Measurements from ENCODE around the gene TWSG1. TPM values are rescaled to one million over a fixed set of nuclear protein-coding genes. Genes with fewer than 3 reads are reported as not detected.

TWSG1 gene
- total and polyA plus RNA-seq, 2 donors (not counting 3 experiments of a cell fraction or from before 2014, with no cell fraction given), result 52.4 to 57.4 TPM

- TF ChIP-seq POLR2A (IDR thresholded peaks at IDR 0.05; ENCODE audit: low read depth, low read length) (no peak), FOS (IDR thresholded peaks at IDR 0.05; ENCODE audit: borderline replicate concordance, insufficient read depth, low read length) (no peak), EZH2 (IDR thresholded peaks at IDR 0.05; ENCODE audit: borderline replicate concordance, low read depth, low read length, severe bottlenecking) (no peak), CTCF (IDR thresholded peaks at IDR 0.05; ENCODE audit: extremely low read depth in 1 of 2, insufficient read depth in 1 of 2, low read depth in 1 of 2, low read length in 2 of 2) (no peak), MAX (IDR thresholded peaks at IDR 0.05; ENCODE audit: insufficient read depth, insufficient read length) (no peak), POLR2AphosphoS5 (IDR thresholded peaks at IDR 0.05; ENCODE audit: insufficient read depth, low read depth, low read length) (no peak), JUN (IDR thresholded peaks at IDR 0.05; ENCODE audit: borderline replicate concordance, insufficient read depth, insufficient read length, low read depth) (no peak), MYC (IDR thresholded peaks at IDR 0.05; ENCODE audit: low read depth, low read length) (no peak), GATA2 (IDR thresholded peaks at IDR 0.05; ENCODE audit: insufficient read depth, insufficient read length, low read depth, low read length) (no peak)
- Histone ChIP-seq H3K9ac (replicated peaks; ENCODE audit: extremely low read depth, insufficient read depth, low read length) (no peak overlapping the region), H3K36me3 (ENCODE audit: control insufficient read depth in 2 of 2, extremely low read depth in 1 of 2, insufficient read depth in 2 of 2, low read length in 2 of 2) (no peaks in the 10 kb centered on the region), H3K4me1 (ENCODE audit: control insufficient read depth, extremely low read depth, insufficient read depth, low read length) (no peaks in the 10 kb centered on the region), H3K79me2 (ENCODE audit: control insufficient read depth, insufficient read depth, low read length) (no peaks in the 10 kb centered on the region), H3K9me1 (replicated peaks; ENCODE audit: control insufficient read depth, extremely low read depth, insufficient read depth, low read length) (no peaks in the 10 kb centered on the region), H2AFZ (ENCODE audit: low read depth, low read length) (no peak overlapping the region), H3K27ac (ENCODE audit: insufficient read depth, low read depth, low read length) (no peak overlapping the region), H3K9me3 (replicated peaks; ENCODE audit: control insufficient read depth, insufficient read depth, low read length) (no peaks in the 10 kb centered on the region), H4K20me1 (replicated peaks; ENCODE audit: control insufficient read depth, extremely low read depth, insufficient read depth, low read length) (no peaks in the 10 kb centered on the region), H3K4me3 (replicated peaks in 1 of 3; ENCODE audit: insufficient read depth in 1 of 3, low read depth in 1 of 3, low read length in 3 of 3) (no peak overlapping the region), H3K4me2 (ENCODE audit: insufficient read depth, low read length) (no peak overlapping the region), H3K27me3 (ENCODE audit: control insufficient read depth in 2 of 2, insufficient read depth in 2 of 2, low read length in 2 of 2) (no peaks in the 10 kb centered on the region)
- CTCF ChIA-PET, result no interaction called here
- BruUV-seq (replicated peaks), result no TSS peak
- FAIRE-seq (no peak), DNase-seq (ENCODE audit: low read depth, low spot score) (no peak)
- POLR2A ChIA-PET, result no interaction called here
- intact Hi-C loops (cut with micrococcal nuclease) (loop anchor here (10.0 kb wide), 1 partner anchor 228 kb away; no protein-coding TSS in a partner anchor), dilution Hi-C loops (cut with MboI; ENCODE audit: extremely low pct_ligation_motif_present, low sequenced_read_pairs) (no loop called here)
Observed at GRCh38 chr18:9287036-9287435, 47.5 kb upstream of the TWSG1 start.
